ENCODE results near the gene ACTA2. TPM values are rescaled to one million over a fixed set of nuclear protein-coding genes. Genes with fewer than 3 reads are reported as not detected.

Gene ACTA2
- total RNA-seq, 1 experiment from 2014 or later: 52.2 TPM

DNA sequence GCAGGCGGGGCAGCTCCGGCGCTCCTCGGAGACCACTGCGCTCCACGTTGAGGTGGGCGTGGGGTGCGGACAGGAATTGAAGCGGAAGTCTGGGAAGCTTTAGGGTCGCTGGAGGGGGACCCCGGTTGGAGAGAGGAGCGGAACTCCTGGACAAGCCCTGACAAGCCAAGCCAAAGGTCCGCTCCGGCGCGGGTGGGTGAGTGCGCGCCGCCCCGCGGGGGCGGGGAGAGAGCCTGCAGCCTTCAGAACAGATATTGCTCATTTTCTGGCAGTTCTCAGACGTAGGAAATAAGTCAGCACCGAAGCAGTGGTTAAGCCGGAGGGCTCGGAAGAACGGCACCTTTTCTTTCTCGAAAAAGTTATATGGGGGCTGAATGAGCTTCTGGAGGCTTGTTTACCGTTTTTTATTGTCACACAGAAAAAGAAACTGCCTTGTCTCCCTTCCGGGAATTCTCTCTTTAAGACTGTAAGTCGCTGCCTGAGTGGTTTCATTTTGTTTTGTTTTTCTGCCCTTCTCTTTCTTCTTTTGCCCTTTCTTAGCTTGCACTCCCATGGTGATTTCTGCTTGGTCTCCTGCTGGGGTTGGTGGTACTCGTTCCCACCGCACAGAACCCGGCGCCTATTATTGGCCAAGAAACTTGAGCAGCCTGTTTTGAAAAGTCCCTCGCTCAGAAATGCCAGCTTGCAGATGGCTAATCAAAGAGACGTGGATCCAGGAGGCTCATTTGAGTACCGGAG, 38.8 kb upstream of the ACTA2 start:
- Histone ChIP-seq H3K27me3 (replicated peaks; ENCODE audit: insufficient read depth, low read depth, low read length, poor library complexity) (no peaks in the 10 kb centered on the region), H3K27ac (ENCODE audit: low read depth, low read length, poor library complexity, severe bottlenecking) (peak overlapping the region; percentile 97), H3K9me3 (ENCODE audit: low read depth, low read length, poor library complexity, severe bottlenecking) (no peaks in the 10 kb centered on the region), H3K36me3 (ENCODE audit: insufficient read depth, low read length, poor library complexity, severe bottlenecking) (no peaks in the 10 kb centered on the region), H3K4me3 (ENCODE audit: low read depth, low read length, poor library complexity, severe bottlenecking) (peak overlapping the region; percentile 89), H3K4me1 (ENCODE audit: insufficient read depth, low read length, poor library complexity, severe bottlenecking) (peaks cover 55% of the 10 kb centered on the region)
- CTCF ChIA-PET: interaction anchor here (1.4 kb wide), 1 partner anchor 156 kb away, joined by 3 read pairs; no protein-coding TSS in a partner anchor
- peak; percentile 86 for DNase-seq (ENCODE audit: low spot score)
- BruUV-seq (replicated peaks): TSS peak; percentile 38
- intact Hi-C loops (cut with micrococcal nuclease; ENCODE audit: unreplicated experiment): loop anchor here (2.0 kb wide), 1 partner anchor 109 kb away; no protein-coding TSS in a partner anchor
- TF ChIP-seq EZH2 (IDR thresholded peaks at IDR 0.05; ENCODE audit: borderline replicate concordance, low read depth, low read length, poor library complexity, severe bottlenecking): no peak
- TF ChIP-seq, protein P1, sequence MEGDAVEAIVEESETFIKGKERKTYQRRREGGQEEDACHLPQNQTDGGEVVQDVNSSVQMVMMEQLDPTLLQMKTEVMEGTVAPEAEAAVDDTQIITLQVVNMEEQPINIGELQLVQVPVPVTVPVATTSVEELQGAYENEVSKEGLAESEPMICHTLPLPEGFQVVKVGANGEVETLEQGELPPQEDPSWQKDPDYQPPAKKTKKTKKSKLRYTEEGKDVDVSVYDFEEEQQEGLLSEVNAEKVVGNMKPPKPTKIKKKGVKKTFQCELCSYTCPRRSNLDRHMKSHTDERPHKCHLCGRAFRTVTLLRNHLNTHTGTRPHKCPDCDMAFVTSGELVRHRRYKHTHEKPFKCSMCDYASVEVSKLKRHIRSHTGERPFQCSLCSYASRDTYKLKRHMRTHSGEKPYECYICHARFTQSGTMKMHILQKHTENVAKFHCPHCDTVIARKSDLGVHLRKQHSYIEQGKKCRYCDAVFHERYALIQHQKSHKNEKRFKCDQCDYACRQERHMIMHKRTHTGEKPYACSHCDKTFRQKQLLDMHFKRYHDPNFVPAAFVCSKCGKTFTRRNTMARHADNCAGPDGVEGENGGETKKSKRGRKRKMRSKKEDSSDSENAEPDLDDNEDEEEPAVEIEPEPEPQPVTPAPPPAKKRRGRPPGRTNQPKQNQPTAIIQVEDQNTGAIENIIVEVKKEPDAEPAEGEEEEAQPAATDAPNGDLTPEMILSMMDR (conservative IDR thresholded peaks at IDR 0.05; ENCODE audit: low read depth, low read length): 0 out of 2 replicates have a peak, but pooled peaks have one; percentile 9
- POLR2A ChIA-PET (ENCODE audit: low non-redundant PET): interaction anchor here (0.6 to 0.7 kb wide), 2 partner anchors 91 to 1232 kb away, joined by 4 read pairs; no protein-coding TSS in a partner anchor

GRCh38 chr10:88990384-88991160, 38.0 kb upstream of the ACTA2 start, which contains the start of gene FAS:
Gene FAS, plus strand, starts transcription at chr10:88990798. Its CDS starts 79 bp downstream, at chr10:88990877.
- ChIA-PET POLR2A (ENCODE audit: low non-redundant PET) (interaction anchor here (0.6 kb wide), 1 partner anchor 140 kb away, joined by 3 read pairs; no protein-coding TSS in a partner anchor), CTCF (interaction anchor here (0.9 to 1.4 kb wide), 2 partner anchors 56 to 155 kb away, joined by 3 read pairs; no protein-coding TSS in a partner anchor)
- Histone ChIP-seq H3K4me1 (ENCODE audit: insufficient read depth, low read length, poor library complexity, severe bottlenecking) (peaks cover 57% of the 10 kb centered on the region), H3K4me3 (ENCODE audit: low read depth, low read length, poor library complexity, severe bottlenecking) (peak within 1 kb of the TSS; percentile 89), H3K27ac (ENCODE audit: low read depth, low read length, poor library complexity, severe bottlenecking) (peak within 1 kb of the TSS; percentile 97), H3K9me3 (ENCODE audit: low read depth, low read length, poor library complexity, severe bottlenecking) (no peaks in the 10 kb centered on the region), H3K36me3 (ENCODE audit: insufficient read depth, low read length, poor library complexity, severe bottlenecking) (no peaks in the 10 kb centered on the region), H3K27me3 (replicated peaks; ENCODE audit: insufficient read depth, low read depth, low read length, poor library complexity) (no peaks in the 10 kb centered on the region)
- peak; percentile 66 for DNase-seq (ENCODE audit: low spot score)
- TF ChIP-seq, protein P1 (conservative IDR thresholded peaks at IDR 0.05; ENCODE audit: low read depth, low read length): no peak
- no peak for TF ChIP-seq EZH2 (IDR thresholded peaks at IDR 0.05; ENCODE audit: borderline replicate concordance, low read depth, low read length, poor library complexity, severe bottlenecking)
- intact Hi-C loops (cut with micrococcal nuclease; ENCODE audit: unreplicated experiment): loop anchor here (2.0 kb wide), 1 partner anchor 108 kb away; no protein-coding TSS in a partner anchor
- no TSS peak for BruUV-seq (replicated peaks)

DNA sequence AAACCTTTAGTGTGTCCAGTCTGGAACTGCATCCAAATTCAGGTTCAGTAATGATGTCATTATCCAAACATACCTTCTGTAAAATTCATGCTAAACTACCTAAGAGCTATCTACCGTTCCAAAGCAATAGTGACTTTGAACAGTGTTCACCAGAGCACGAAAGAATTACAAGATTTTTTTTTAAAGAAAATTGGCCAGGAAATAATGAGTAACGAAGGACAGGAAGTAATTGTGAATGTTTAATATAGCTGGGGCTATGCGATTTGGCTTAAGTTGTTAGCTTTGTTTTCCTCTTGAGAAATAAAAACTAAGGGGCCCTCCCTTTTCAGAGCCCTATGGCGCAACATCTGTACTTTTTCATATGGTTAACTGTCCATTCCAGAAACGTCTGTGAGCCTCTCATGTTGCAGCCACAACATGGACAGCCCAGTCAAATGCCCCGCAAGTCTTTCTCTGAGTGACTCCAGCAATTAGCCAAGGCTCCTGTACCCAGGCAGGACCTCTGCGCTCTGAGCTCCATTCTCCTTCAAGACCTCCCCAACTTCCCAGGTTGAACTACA, 37.3 kb upstream of the ACTA2 start:
- TF ChIP-seq EZH2 (IDR thresholded peaks at IDR 0.05; ENCODE audit: borderline replicate concordance, low read depth, low read length, poor library complexity, severe bottlenecking): no peak
- TF ChIP-seq, protein P1 (conservative IDR thresholded peaks at IDR 0.05; ENCODE audit: low read depth, low read length): no peak
- Histone ChIP-seq H3K27ac (ENCODE audit: low read depth, low read length, poor library complexity, severe bottlenecking) (peak overlapping the region; percentile 97), H3K4me1 (ENCODE audit: insufficient read depth, low read length, poor library complexity, severe bottlenecking) (peaks cover 56% of the 10 kb centered on the region), H3K27me3 (replicated peaks; ENCODE audit: insufficient read depth, low read depth, low read length, poor library complexity) (no peaks in the 10 kb centered on the region), H3K36me3 (ENCODE audit: insufficient read depth, low read length, poor library complexity, severe bottlenecking) (no peaks in the 10 kb centered on the region), H3K9me3 (ENCODE audit: low read depth, low read length, poor library complexity, severe bottlenecking) (no peaks in the 10 kb centered on the region), H3K4me3 (ENCODE audit: low read depth, low read length, poor library complexity, severe bottlenecking) (peak overlapping the region; percentile 89)
- BruUV-seq (replicated peaks): TSS peak; percentile 32
- intact Hi-C loops (cut with micrococcal nuclease; ENCODE audit: unreplicated experiment): loop anchor here (2.0 kb wide), 1 partner anchor 107 kb away; no protein-coding TSS in a partner anchor
- ChIA-PET CTCF (interaction anchor here (0.6 to 1.4 kb wide), 3 partner anchors 55 to 1196 kb away, joined by 3 read pairs; no protein-coding TSS in a partner anchor), POLR2A (ENCODE audit: low non-redundant PET) (interaction anchor here (0.6 kb wide), 1 partner anchor 141 kb away, joined by 3 read pairs; no protein-coding TSS in a partner anchor)
- peak; percentile 72 for DNase-seq (ENCODE audit: low spot score)

Measured in A673 (cell line).